Activated CD4-positive, alpha-beta T cell treated with anti-CD3 and anti-CD28 coated beads, Interleukin-2, amount 10 ng/mL, durations not matched to agents 7 days and 5 days (primary cell): Measurements from ENCODE around the gene MIPOL1. TPM values are rescaled to one million over a fixed set of nuclear protein-coding genes. Genes with fewer than 3 reads are reported as not detected.
A peak's percentile ranks its signal among the peaks of the same experiment; 100 is the strongest.
"Not testable (repeated sequence)": the region's sequence is repeated elsewhere in the genome, so short reads cannot be mapped to it uniquely, and the experiment has no call there.

Source experiments
- CTCF ChIA-PET: fragments of 350-600 bp; sonication (Branson Sonifier 250); formaldehyde crosslinking; loops from one replicate; lab custom pipeline; 2021; ENCODE audit warnings: antibody characterized with exemption; lab: Charles Lee
- POLR2A ChIA-PET: fragments of 350-600 bp; sonication (Branson Sonifier 250); formaldehyde crosslinking; loops from one replicate; lab custom pipeline; 2021; ENCODE audit warnings: antibody characterized with exemption; lab: Charles Lee
- DNase-seq: peaks from one replicate; pipeline ENCODE4 v3.0.0-alpha.2; 2020
- H3K27ac Mint-ChIP-seq: one replicate; pipeline ENCODE4 v1.8.0; 2021; ENCODE audit warnings: mild to moderate bottlenecking, moderate library complexity, mixed read lengths
- H3K27me3 Mint-ChIP-seq: one replicate; pipeline ENCODE4 v1.8.0; 2021; ENCODE audit warnings: mixed read lengths
- H3K36me3 Mint-ChIP-seq: one replicate; pipeline ENCODE4 v1.8.0; 2021; ENCODE audit warnings: low read depth, mixed read lengths
- H3K4me1 Mint-ChIP-seq: one replicate; pipeline ENCODE4 v1.8.0; 2021; ENCODE audit warnings: mixed read lengths
- H3K4me3 Mint-ChIP-seq: one replicate; pipeline ENCODE4 v1.8.0; 2021; ENCODE audit warnings: mild to moderate bottlenecking, moderate library complexity, mixed read lengths
- H3K9me3 Mint-ChIP-seq: one replicate; pipeline ENCODE4 v1.8.0; 2021; ENCODE audit warnings: mixed read lengths
- total RNA-seq, 2 experiments: library from RNA; stranded (reverse); gene quantifications; one replicate each; pipeline ENCODE4 v1.2.3, GENCODE V29; 2021

MIPOL1 gene, protein sequence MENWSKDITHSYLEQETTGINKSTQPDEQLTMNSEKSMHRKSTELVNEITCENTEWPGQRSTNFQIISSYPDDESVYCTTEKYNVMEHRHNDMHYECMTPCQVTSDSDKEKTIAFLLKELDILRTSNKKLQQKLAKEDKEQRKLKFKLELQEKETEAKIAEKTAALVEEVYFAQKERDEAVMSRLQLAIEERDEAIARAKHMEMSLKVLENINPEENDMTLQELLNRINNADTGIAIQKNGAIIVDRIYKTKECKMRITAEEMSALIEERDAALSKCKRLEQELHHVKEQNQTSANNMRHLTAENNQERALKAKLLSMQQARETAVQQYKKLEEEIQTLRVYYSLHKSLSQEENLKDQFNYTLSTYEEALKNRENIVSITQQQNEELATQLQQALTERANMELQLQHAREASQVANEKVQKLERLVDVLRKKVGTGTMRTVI
- not detected for total RNA-seq

GRCh38 chr14:37197421-37198272, at the start of gene MIPOL1:
MIPOL1 (plus strand) TSS chr14:37197937; CDS start chr14:37247889, 49,952 bp downstream.
- DNase-seq, result peak; percentile 7
- peaks cover 10% of the 10 kb centered on the region for H3K4me1 Mint-ChIP-seq
- POLR2A ChIA-PET, result no interaction called here
- CTCF ChIA-PET, result interaction anchor here (0.6 kb wide), 1 partner anchor 643 kb away, joined by 3 read pairs; no protein-coding TSS in a partner anchor
- H3K27me3 Mint-ChIP-seq, result peaks cover 17% of the 10 kb centered on the region
- peaks cover 2% of the 10 kb centered on the region for H3K36me3 Mint-ChIP-seq
- peak within 1 kb of the TSS; percentile 33 for H3K4me3 Mint-ChIP-seq
- H3K9me3 Mint-ChIP-seq, result no peaks in the 10 kb centered on the region
- H3K27ac Mint-ChIP-seq, result no peak within 1 kb of the TSS

DNA sequence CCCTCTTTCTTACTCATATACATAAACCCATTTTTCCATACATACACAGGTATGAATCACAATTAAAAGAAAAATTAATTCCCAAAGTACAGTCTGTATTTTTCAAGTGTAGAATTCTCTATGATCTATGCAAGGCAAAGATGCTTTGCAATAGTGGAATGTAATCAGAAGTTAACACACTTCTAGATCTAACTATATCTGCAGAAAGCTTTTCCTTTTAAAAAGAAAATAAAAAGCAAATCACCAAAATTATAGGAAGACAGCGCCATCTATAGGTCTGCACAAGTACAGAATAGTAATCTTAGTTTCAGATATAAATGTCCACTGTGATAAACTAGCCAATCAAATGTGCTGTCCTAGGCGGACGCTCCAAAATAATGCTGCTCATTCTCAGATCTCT, 47.3 kb upstream of the MIPOL1 start:
- DNase-seq, result no peak
- peaks cover 6% of the 10 kb centered on the region for H3K9me3 Mint-ChIP-seq
- no peaks in the 10 kb centered on the region for H3K27me3 Mint-ChIP-seq
- POLR2A ChIA-PET, result no interaction called here
- no peaks in the 10 kb centered on the region for H3K36me3 Mint-ChIP-seq
- no peaks in the 10 kb centered on the region for H3K4me1 Mint-ChIP-seq
- CTCF ChIA-PET, result interaction anchor here (0.7 kb wide), 1 partner anchor 11 kb away, joined by 3 read pairs; no protein-coding TSS in a partner anchor
- H3K4me3 Mint-ChIP-seq, result no peak overlapping the region
- H3K27ac Mint-ChIP-seq, result no peak overlapping the region

DNA sequence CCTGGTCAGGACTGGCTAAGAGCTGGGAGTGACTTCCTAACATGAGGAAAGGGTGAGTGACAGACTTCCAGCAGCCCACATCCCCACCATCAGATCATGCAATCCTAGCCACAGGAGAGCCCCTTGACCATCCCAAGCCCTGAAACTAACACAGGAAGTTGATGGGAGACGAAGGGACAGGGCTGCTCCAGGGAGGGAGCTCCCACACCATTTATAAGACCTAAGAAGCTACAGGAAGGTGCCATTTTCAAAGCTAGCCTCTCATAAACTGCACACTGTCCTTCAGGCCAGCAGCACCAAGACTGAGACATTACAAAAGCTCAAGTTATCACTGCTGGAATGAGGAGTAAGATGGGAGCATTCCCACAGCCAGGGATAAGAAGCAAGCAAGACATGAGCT, 44.7 kb upstream of the MIPOL1 start:
- Mint-ChIP-seq H3K4me1 (no peaks in the 10 kb centered on the region), H3K4me3 (no peak overlapping the region), H3K9me3 (peaks cover 6% of the 10 kb centered on the region), H3K36me3 (no peaks in the 10 kb centered on the region), H3K27ac (no peak overlapping the region), H3K27me3 (no peaks in the 10 kb centered on the region)
- no peak for DNase-seq
- POLR2A ChIA-PET, result no interaction called here
- CTCF ChIA-PET, result no interaction called here

- Mint-ChIP-seq H3K27me3 (no peaks in the 10 kb centered on the region), H3K36me3 (no peaks in the 10 kb centered on the region), H3K4me3 (no peak overlapping the region), H3K9me3 (peaks cover 6% of the 10 kb centered on the region), H3K4me1 (no peaks in the 10 kb centered on the region), H3K27ac (no peak overlapping the region)
- ChIA-PET POLR2A (no interaction called here), CTCF (no interaction called here)
- no peak for DNase-seq
Measured at GRCh38 chr14:37153483-37153882, 44.3 kb upstream of the MIPOL1 start.

GRCh38 chr14:37157987-37158386, 39.8 kb upstream of the MIPOL1 start:
- Mint-ChIP-seq H3K36me3 (no peaks in the 10 kb centered on the region), H3K4me1 (no peaks in the 10 kb centered on the region), H3K27ac (no peak overlapping the region), H3K4me3 (no peak overlapping the region), H3K9me3 (peaks cover 6% of the 10 kb centered on the region), H3K27me3 (no peaks in the 10 kb centered on the region)
- POLR2A ChIA-PET, result no interaction called here
- CTCF ChIA-PET, result no interaction called here
- no peak for DNase-seq

DNA sequence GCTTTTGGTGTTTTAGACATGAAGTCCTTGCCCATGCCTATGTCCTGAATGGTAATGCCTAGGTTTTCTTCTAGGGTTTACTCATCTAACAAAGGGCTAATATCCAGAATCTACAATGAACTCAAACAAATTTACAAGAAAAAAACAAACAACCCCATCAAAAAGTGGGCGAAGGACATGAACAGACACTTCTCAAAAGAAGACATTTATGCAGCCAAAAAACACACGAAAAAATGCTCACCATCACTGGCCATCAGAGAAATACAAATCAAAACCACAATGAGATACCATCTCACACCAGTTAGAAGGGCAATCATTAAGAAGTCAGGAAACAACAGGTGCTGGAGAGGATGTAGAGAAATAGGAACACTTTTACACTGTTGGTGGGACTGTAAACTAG, 35.4 kb upstream of the MIPOL1 start:
- CTCF ChIA-PET, result interaction anchor here (1.2 kb wide), 1 partner anchor 12 kb away, joined by 3 read pairs; no protein-coding TSS in a partner anchor
- H3K27ac Mint-ChIP-seq, DNase-seq, H3K36me3 Mint-ChIP-seq, H3K9me3 Mint-ChIP-seq, POLR2A ChIA-PET, H3K27me3 Mint-ChIP-seq, H3K4me3 Mint-ChIP-seq, H3K4me1 Mint-ChIP-seq: not testable (repeated sequence)

DNA sequence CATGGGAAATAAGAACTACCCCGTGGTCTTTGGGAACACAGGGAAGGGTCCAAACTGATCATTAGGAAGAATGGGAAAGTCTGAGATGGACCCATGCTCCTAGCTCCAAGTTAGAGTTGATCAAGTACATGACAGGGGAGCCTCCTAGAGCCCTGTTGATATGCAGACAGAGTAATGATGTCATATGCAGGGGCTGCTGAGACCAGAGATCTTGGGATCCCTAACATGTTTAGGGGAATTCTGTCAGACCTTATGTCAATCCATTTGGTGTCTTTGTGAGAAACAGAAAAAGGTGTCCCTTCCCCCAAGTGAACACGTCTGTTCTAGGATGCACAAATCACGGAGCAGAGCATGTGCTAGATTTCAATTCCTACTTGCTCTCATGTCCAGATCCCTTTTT, 31.9 kb upstream of the MIPOL1 start:
- POLR2A ChIA-PET, result no interaction called here
- H3K27me3 Mint-ChIP-seq, result no peaks in the 10 kb centered on the region
- H3K27ac Mint-ChIP-seq, result no peak overlapping the region
- DNase-seq, result no peak
- no peaks in the 10 kb centered on the region for H3K9me3 Mint-ChIP-seq
- H3K36me3 Mint-ChIP-seq, result no peaks in the 10 kb centered on the region
- H3K4me3 Mint-ChIP-seq, result no peak overlapping the region
- no peaks in the 10 kb centered on the region for H3K4me1 Mint-ChIP-seq
- CTCF ChIA-PET, result no interaction called here

DNA sequence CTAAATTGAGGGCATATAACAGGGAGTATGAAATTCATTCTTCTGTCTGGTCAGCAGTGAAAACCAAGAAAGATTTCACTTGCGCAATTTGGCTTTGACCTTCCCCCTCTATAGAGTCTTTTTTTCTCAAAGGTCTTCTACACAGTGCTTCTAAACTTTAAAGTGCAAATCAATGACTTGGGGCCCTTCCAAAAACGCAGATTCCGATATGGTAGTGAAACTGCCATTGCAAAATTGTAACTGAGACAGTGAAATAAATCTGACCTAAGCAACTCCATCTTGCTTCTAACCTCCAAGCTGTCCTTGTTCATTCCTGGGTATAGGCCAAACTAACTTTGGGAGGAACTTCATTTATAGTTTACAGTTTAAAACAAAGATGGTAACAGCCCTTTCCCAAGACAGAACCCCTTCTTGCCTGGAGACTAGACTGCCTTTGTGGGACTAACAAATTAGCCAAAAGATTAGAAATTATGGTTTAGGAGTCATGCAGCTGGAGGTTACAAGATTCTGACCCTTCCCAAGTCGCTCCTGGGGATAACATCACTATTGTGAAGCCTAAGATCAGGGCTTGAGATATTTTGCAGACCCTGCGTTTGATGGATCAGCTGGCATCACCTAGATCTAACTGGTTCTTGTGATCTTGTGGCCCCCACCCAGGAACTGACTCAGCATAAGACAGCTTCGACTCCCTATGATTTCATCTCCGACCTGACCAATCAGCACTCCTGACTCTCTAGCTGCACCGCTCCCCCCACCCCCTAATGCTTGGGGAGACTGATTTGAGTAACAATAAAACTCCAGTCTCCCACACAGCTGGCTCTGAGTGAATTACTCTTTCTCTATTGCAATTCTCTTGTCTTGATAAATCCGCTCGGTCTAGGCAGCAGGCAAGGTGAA, 30.3 kb upstream of the MIPOL1 start:
- peaks cover 9% of the 10 kb centered on the region for H3K27me3 Mint-ChIP-seq
- H3K27ac Mint-ChIP-seq, result no peak overlapping the region
- H3K4me3 Mint-ChIP-seq, result no peak overlapping the region
- POLR2A ChIA-PET, result no interaction called here
- no peaks in the 10 kb centered on the region for H3K36me3 Mint-ChIP-seq
- H3K4me1 Mint-ChIP-seq, result no peaks in the 10 kb centered on the region
- no peak for DNase-seq
- no peaks in the 10 kb centered on the region for H3K9me3 Mint-ChIP-seq
- CTCF ChIA-PET, result no interaction called here

DNA sequence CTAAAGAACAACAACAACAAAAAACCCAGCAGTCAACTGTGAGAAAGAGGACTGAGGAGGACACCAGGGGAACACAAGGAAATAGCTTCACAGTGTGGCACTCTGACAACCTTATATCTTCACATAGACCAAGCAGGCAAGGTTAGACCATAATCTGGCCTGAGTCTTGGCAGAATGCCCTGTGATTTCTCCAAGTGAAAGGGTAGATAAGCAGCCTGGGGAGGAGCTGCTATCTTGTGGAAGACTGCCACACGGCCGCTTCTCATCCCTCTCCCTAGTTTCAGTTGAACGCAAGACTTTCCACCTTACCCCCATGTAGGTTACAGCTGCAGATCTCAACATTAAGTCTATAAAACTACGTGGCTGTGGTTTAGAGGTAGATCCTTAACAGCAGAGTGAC, 29.0 kb upstream of the MIPOL1 start:
- CTCF ChIA-PET, result no interaction called here
- Mint-ChIP-seq H3K27me3 (peaks cover 18% of the 10 kb centered on the region), H3K9me3 (no peaks in the 10 kb centered on the region), H3K4me1 (no peaks in the 10 kb centered on the region), H3K4me3 (no peak overlapping the region), H3K27ac (no peak overlapping the region), H3K36me3 (no peaks in the 10 kb centered on the region)
- no peak for DNase-seq
- POLR2A ChIA-PET, result no interaction called here

GRCh38 chr14:37170237-37170636, 27.5 kb upstream of the MIPOL1 start:
- DNase-seq, result no peak
- POLR2A ChIA-PET, result no interaction called here

GRCh38 chr14:37170993-37171392, 26.7 kb upstream of the MIPOL1 start:
- POLR2A ChIA-PET, result no interaction called here
- Mint-ChIP-seq H3K27ac (no peak overlapping the region), H3K9me3 (no peaks in the 10 kb centered on the region), H3K4me3 (no peak overlapping the region), H3K36me3 (no peaks in the 10 kb centered on the region), H3K27me3 (peaks cover 21% of the 10 kb centered on the region), H3K4me1 (no peaks in the 10 kb centered on the region)
- DNase-seq, result no peak
- CTCF ChIA-PET, result no interaction called here

More at GRCh38 chr14:37170237-37170636, 27.5 kb upstream of the MIPOL1 start:
- peaks cover 21% of the 10 kb centered on the region for H3K27me3 Mint-ChIP-seq
- CTCF ChIA-PET, result no interaction called here
- no peak overlapping the region for H3K27ac Mint-ChIP-seq
- H3K9me3 Mint-ChIP-seq, result no peaks in the 10 kb centered on the region
- H3K4me3 Mint-ChIP-seq, result no peak overlapping the region
- no peaks in the 10 kb centered on the region for H3K4me1 Mint-ChIP-seq
- H3K36me3 Mint-ChIP-seq, result no peaks in the 10 kb centered on the region

GRCh38 chr14:37171678-37172023, 26.1 kb upstream of the MIPOL1 start:
- peaks cover 21% of the 10 kb centered on the region for H3K27me3 Mint-ChIP-seq
- H3K4me1 Mint-ChIP-seq, result no peaks in the 10 kb centered on the region
- ChIA-PET CTCF (no interaction called here), POLR2A (no interaction called here)
- no peaks in the 10 kb centered on the region for H3K36me3 Mint-ChIP-seq
- no peaks in the 10 kb centered on the region for H3K9me3 Mint-ChIP-seq
- H3K27ac Mint-ChIP-seq, result no peak overlapping the region
- H3K4me3 Mint-ChIP-seq, result no peak overlapping the region
- no peak for DNase-seq
